ENCODE data around the gene PLEK2.

DNA sequence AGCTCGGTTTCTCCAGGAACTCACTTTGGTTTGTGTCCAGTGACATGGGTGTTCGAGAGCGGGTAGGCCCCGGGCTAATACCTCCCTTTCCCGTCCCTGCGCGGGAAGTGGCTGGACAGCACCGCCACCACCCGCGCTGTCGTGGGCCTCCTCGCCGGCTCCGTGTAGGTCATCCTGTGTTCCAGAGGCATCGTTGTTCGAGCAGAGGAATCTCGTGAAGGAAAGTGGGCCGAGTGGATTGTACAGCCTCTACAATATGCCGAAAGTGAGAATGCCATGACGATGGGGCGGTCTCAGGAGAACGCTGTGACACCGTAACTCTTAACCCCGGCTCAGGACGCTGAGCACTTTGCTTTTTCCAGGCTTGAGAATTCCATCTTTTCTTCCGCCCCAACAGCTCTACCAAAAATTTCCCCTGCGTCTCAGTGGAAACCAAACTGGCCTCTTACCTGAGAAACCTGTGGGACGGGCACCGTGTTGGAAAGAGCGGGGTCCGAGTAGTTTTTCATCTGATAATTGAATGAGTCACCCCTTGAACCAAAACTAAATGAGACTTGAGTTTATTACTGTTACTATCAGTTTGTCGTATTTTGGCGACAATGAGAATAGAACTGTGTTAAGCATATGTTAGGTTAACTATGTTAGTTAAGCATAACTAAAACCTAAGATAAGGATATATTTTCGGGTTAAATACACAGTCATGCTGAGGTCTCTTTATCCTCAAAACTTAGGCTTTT, 51.3 kb downstream of the PLEK2 start:
- TF ChIP-seq, protein P1, sequence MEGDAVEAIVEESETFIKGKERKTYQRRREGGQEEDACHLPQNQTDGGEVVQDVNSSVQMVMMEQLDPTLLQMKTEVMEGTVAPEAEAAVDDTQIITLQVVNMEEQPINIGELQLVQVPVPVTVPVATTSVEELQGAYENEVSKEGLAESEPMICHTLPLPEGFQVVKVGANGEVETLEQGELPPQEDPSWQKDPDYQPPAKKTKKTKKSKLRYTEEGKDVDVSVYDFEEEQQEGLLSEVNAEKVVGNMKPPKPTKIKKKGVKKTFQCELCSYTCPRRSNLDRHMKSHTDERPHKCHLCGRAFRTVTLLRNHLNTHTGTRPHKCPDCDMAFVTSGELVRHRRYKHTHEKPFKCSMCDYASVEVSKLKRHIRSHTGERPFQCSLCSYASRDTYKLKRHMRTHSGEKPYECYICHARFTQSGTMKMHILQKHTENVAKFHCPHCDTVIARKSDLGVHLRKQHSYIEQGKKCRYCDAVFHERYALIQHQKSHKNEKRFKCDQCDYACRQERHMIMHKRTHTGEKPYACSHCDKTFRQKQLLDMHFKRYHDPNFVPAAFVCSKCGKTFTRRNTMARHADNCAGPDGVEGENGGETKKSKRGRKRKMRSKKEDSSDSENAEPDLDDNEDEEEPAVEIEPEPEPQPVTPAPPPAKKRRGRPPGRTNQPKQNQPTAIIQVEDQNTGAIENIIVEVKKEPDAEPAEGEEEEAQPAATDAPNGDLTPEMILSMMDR (IDR thresholded peaks at IDR 0.05), result no peak
- no peak for TF ChIP-seq POLR2A (IDR thresholded peaks at IDR 0.05)
- no peak for TF ChIP-seq POLR2AphosphoS5 (IDR thresholded peaks at IDR 0.05)

Measured in upper lobe of left lung (tissue), 4 donors.